A549 (cell line): ENCODE results near the gene PCYT1A. TPM values are rescaled to one million over a fixed set of nuclear protein-coding genes. Genes with fewer than 3 reads are reported as not detected.

Experiments
- ATOH8 ChIP-seq: fragments of 250-450 bp; sonication (Bioruptor Pico); IDR thresholded peaks from 2 replicates; pipeline ENCODE4 v1.5.0; 2020; ENCODE audit warnings: low read depth, mild to moderate bottlenecking, moderate library complexity
- BCL3 ChIP-seq: fragments of >200 bp; sonication (Bioruptor Twin); formaldehyde crosslinking; IDR thresholded peaks from 3 replicates; pipeline ENCODE4 v1.6.1; 2016
- BHLHE40 ChIP-seq: IDR thresholded peaks from 2 replicates; pipeline ENCODE4 v1.6.1; 2012; ENCODE audit warnings: low read depth, low read length, inconsistent platforms
- CHD4 ChIP-seq: fragments of 200-600 bp; sonication (generic); IDR thresholded peaks from 2 replicates; pipeline ENCODE4 v1.6.1; 2016; ENCODE audit warnings: antibody characterized with exemption, mild to moderate bottlenecking, borderline replicate concordance
- ESRRA ChIP-seq: fragments of 150-350 bp; IDR thresholded peaks from 2 replicates; pipeline ENCODE4 v1.6.1; 2014; ENCODE audit warnings: mild to moderate bottlenecking, low read length, borderline replicate concordance
- FOSL2 ChIP-seq, 2 experiments: fragments of 450-650 bp in 1 of 2; fragments of >200 bp in 1 of 2; sonication (Bioruptor Twin) in 1 of 2; formaldehyde crosslinking; IDR thresholded peaks; 2 replicates each; pipeline versions ENCODE4 v1.5.0 to v1.6.1; 2016 to 2020; ENCODE audit warnings: mild to moderate bottlenecking in 1 of 2, moderate library complexity in 1 of 2
- GATA3 ChIP-seq: IDR thresholded peaks from 2 replicates; pipeline ENCODE4 v1.6.1; 2012; ENCODE audit warnings: borderline replicate concordance
- HDAC2 ChIP-seq: fragments of 200-600 bp; sonication (generic); IDR thresholded peaks from 2 replicates; pipeline ENCODE4 v1.6.1; 2016
- HES2 ChIP-seq: fragments of >200 bp; sonication (Bioruptor Twin); formaldehyde crosslinking; IDR thresholded peaks from 2 replicates; pipeline ENCODE4 v1.6.1; 2016
- HEYL ChIP-seq: fragments of 250-450 bp; sonication (Bioruptor Pico); IDR thresholded peaks from 2 replicates; pipeline ENCODE4 v1.8.0; 2021; ENCODE audit warnings: mild to moderate bottlenecking, moderate library complexity
- HOXB13 ChIP-seq: fragments of 250-450 bp; sonication (Bioruptor Pico); IDR thresholded peaks from 2 replicates; pipeline ENCODE4 v1.5.0; 2020; ENCODE audit warnings: low read depth, mild to moderate bottlenecking, moderate library complexity
- JUN ChIP-seq, 2 experiments: fragments of >200 bp; sonication (Bioruptor Twin); formaldehyde crosslinking; IDR thresholded peaks; 2 replicates in 1 of 2; 3 replicates in 1 of 2; pipeline ENCODE4 v1.6.1; 2016 to 2017
- JUNB ChIP-seq: fragments of >200 bp; sonication (Bioruptor Twin); formaldehyde crosslinking; IDR thresholded peaks from 2 replicates; pipeline ENCODE4 v1.6.1; 2016
- KDM1A ChIP-seq: fragments of 200-600 bp; sonication (generic); IDR thresholded peaks from 2 replicates; pipeline ENCODE4 v1.6.1; 2016; ENCODE audit warnings: low read depth, mild to moderate bottlenecking
- MAX ChIP-seq: IDR thresholded peaks from 2 replicates; pipeline ENCODE4 v1.6.1; 2012
- MYC ChIP-seq: IDR thresholded peaks from 2 replicates; pipeline ENCODE4 v1.6.1; 2012; ENCODE audit warnings: mild to moderate bottlenecking, inconsistent platforms, low read length, improper control_type of control experiment, borderline replicate concordance
- NPAS2 ChIP-seq: fragments of 250-450 bp; sonication (Bioruptor Pico); IDR thresholded peaks from 2 replicates; pipeline ENCODE4 v1.8.0; 2022; ENCODE audit warnings: mild to moderate bottlenecking, moderate library complexity, borderline replicate concordance
- POLR2A ChIP-seq: IDR thresholded peaks from 2 replicates; pipeline ENCODE4 v1.6.1; 2012; ENCODE audit warnings: mild to moderate bottlenecking, low read length
- POLR2AphosphoS2 ChIP-seq: conservative IDR thresholded peaks from 2 replicates; pipeline ENCODE4 v1.6.1; 2012; ENCODE audit warnings: low read length, improper control_type of control experiment, inconsistent platforms
- RAD21 ChIP-seq, 2 experiments: fragments of >200 bp in 1 of 2; sonication (Bioruptor Twin) in 1 of 2; formaldehyde crosslinking in 1 of 2; IDR thresholded peaks in 1 of 2; conservative IDR thresholded peaks in 1 of 2; 2 replicates in 1 of 2; 3 replicates in 1 of 2; pipeline ENCODE4 v1.6.1; 2012 to 2018; ENCODE audit warnings: inconsistent platforms in 1 of 2
- RFX5 ChIP-seq: fragments of 450-650 bp; IDR thresholded peaks from 2 replicates; pipeline ENCODE4 v1.7.1; 2014; ENCODE audit warnings: antibody characterized with exemption, mild to moderate bottlenecking, moderate library complexity
- SREBF2 ChIP-seq: fragments of 450-650 bp; IDR thresholded peaks from 2 replicates; pipeline ENCODE4 v1.6.1; 2014; ENCODE audit warnings: mild to moderate bottlenecking, moderate library complexity
- TP53 ChIP-seq: fragments of 250-450 bp; sonication (Bioruptor Pico); IDR thresholded peaks from 2 replicates; pipeline ENCODE4 v1.5.0; 2021; ENCODE audit warnings: mild to moderate bottlenecking, moderate library complexity
- ZNF302 ChIP-seq: fragments of 250-450 bp; sonication (Bioruptor Pico); IDR thresholded peaks from 2 replicates; pipeline ENCODE4 v1.9.0; 2021; ENCODE audit warnings: inconsistent platforms, mild to moderate bottlenecking, moderate library complexity
- ZSCAN20 ChIP-seq: fragments of 250-450 bp; sonication (Bioruptor Pico); IDR thresholded peaks from 2 replicates; pipeline ENCODE4 v1.8.0; 2022; ENCODE audit warnings: mild to moderate bottlenecking, moderate library complexity
- polyA plus RNA-seq, 4 experiments: library from polyadenylated mRNA; depleted of rRNA in 3 of 4; stranded (reverse); fragments of >200 nt; fragmentation: RNase III in 1 of 4; extraction: RNeasy Plus Mini Kit Qiagen cat#74134 plus additional on column Dnase treatment in 1 of 4; gene quantifications; 2 replicates in 3 of 4; 3 replicates in 1 of 4; pipeline ENCODE4 v1.2.3, GENCODE V29; 2011 to 2017
- TF ChIP-seq, protein P1 (sequence below): fragments of 150-350 bp; IDR thresholded peaks from 2 replicates; pipeline ENCODE4 v1.6.1; 2014; ENCODE audit warnings: low read depth, mild to moderate bottlenecking, low read length

The PCYT1A gene
- polyA plus RNA-seq, 2 of the 4 experiments (the other 2 are of a cell fraction): 41.9 to 45.4 TPM

GRCh38 chr3:196287440-196288140 lies at the start of gene PCYT1A (continued):
- TF ChIP-seq POLR2AphosphoS2 (no peak), HES2 (no peak), TP53 (CRISPR knock-in tag) (no peak), FOSL2 (IDR thresholded peaks at IDR 0.05) (no peak), FOSL2 (CRISPR knock-in tag; IDR thresholded peaks at IDR 0.05) (0 out of 2 replicates have a peak, but pooled peaks have one; percentile 2), KDM1A (no peak), BCL3 (0 out of 3 replicates have a peak, but pooled peaks have one; percentile 70), RFX5 (no peak), SREBF2 (no peak), BHLHE40 (no peak), JUNB (no peak), ESRRA (no peak), GATA3 (no peak), ATOH8 (CRISPR knock-in tag) (no peak), HEYL (CRISPR knock-in tag) (no peak), HDAC2 (no peak), POLR2A (peak; percentile 15), ZNF302 (CRISPR knock-in tag) (no peak), CHD4 (no peak), HOXB13 (0 out of 2 replicates have a peak, but pooled peaks have one; percentile 51), NPAS2 (CRISPR knock-in tag) (no peak), MAX (no peak; the same call in 1 of the 2 replicates), MYC (no peak), JUN (IDR thresholded peaks at IDR 0.05) (peak; percentile 57 to 74; a peak in 2 of 5 replicates), RAD21 (conservative IDR thresholded peaks at IDR 0.05 in 1 of 2, IDR thresholded peaks at IDR 0.05 in 1 of 2) (no peak), ZSCAN20 (CRISPR knock-in tag) (no peak)
- TF ChIP-seq, protein P1, sequence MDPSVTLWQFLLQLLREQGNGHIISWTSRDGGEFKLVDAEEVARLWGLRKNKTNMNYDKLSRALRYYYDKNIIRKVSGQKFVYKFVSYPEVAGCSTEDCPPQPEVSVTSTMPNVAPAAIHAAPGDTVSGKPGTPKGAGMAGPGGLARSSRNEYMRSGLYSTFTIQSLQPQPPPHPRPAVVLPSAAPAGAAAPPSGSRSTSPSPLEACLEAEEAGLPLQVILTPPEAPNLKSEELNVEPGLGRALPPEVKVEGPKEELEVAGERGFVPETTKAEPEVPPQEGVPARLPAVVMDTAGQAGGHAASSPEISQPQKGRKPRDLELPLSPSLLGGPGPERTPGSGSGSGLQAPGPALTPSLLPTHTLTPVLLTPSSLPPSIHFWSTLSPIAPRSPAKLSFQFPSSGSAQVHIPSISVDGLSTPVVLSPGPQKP: no peak
